Esophagus muscularis mucosa (tissue), 4 donors: Measurements from ENCODE around the gene CIT. TPM values are rescaled to one million over a fixed set of nuclear protein-coding genes. Genes with fewer than 3 reads are reported as not detected.

Experiments used
- DNase-seq: peaks from one replicate; pipeline ENCODE4 v3.0.0-alpha.2; 2017; ENCODE audit errors: extremely low spot score
- H3K27ac ChIP-seq, 4 donors: fragments of 200-600 bp; sonication (generic); replicated peaks in 1 of 4; 1 replicate in 3 of 4; 2 replicates in 1 of 4; pipeline ENCODE4 v1.5.1; 2016 to 2019; ENCODE audit warnings: mild to moderate bottlenecking in 1 of 4
- H3K27me3 ChIP-seq, 4 donors: fragments of 200-600 bp; sonication (generic); one replicate each; pipeline versions ENCODE4 v1.5.1 to v1.6.0; 2016 to 2019
- H3K36me3 ChIP-seq, 4 donors: fragments of 200-600 bp; sonication (generic); one replicate each; pipeline ENCODE4 v1.5.1; 2016 to 2019
- H3K4me1 ChIP-seq, 4 donors: fragments of 200-600 bp; sonication (generic); one replicate each; pipeline ENCODE4 v1.5.1; 2016 to 2019
- H3K4me3 ChIP-seq, 4 donors: fragments of 200-600 bp; sonication (generic); 1 replicate in 2 of 4; 2 replicates in 2 of 4; pipeline ENCODE4 v1.5.1; 2016 to 2019; ENCODE audit warnings: mild to moderate bottlenecking in 4 of 4, moderate library complexity in 1 of 4
- H3K9me3 ChIP-seq, 4 donors: fragments of 200-600 bp; sonication (generic); 1 replicate in 3 of 4; 2 replicates in 1 of 4; pipeline ENCODE4 v1.5.1; 2016 to 2019
- CTCF ChIP-seq, 3 experiments: fragments of 200-600 bp in 2 of 3; fragments of 450-650 bp in 1 of 3; sonication (generic) in 2 of 3; IDR thresholded peaks; one replicate each; pipeline ENCODE4 v1.5.1; 2017 to 2019; ENCODE audit warnings: antibody characterized with exemption in 3 of 3, mild to moderate bottlenecking in 2 of 3, moderate library complexity in 1 of 3
- EP300 ChIP-seq: sonication (generic); formaldehyde crosslinking; IDR thresholded peaks from one replicate; pipeline ENCODE4 v1.6.1; 2017; ENCODE audit warnings: antibody characterized with exemption
- POLR2A ChIP-seq: fragments of 450-650 bp; IDR thresholded peaks from one replicate; pipeline ENCODE4 v1.6.1; 2017; ENCODE audit warnings: antibody characterized with exemption, moderate library complexity, mild to moderate bottlenecking, low read depth
- POLR2AphosphoS5 ChIP-seq, 2 donors: sonication (generic); formaldehyde crosslinking; IDR thresholded peaks; one replicate each; pipeline ENCODE4 v1.6.1; 2017; ENCODE audit warnings: antibody characterized with exemption in 2 of 2
- WGBS: methylation state at CpG from one replicate; pipeline ENCODE4 v1.1.5; 2018; 5-methylcytosine and 5-hydroxymethylcytosine counted together
- intact Hi-C: fragments of 100-400 bp; cut with DNase I; formaldehyde crosslinking; loops from one replicate; pipeline ENCODE4 v1.15.1; 2023
- total RNA-seq, 4 donors: library from RNA; depleted of rRNA; stranded (reverse); fragments of >200 nt; gene quantifications; one replicate each; pipeline versions ENCODE4 v1.1.0 to v1.2.1, GENCODE V29; 2016

The CIT gene
- total RNA-seq, 4 donors from 2014 or later: 5.1 to 14.8 (median 5.8) TPM

- Histone ChIP-seq H3K9me3 (no peaks in the 10 kb centered on the region), H3K4me1 (no peaks in the 10 kb centered on the region), H3K36me3 (no peaks in the 10 kb centered on the region), H3K27ac (no peak overlapping the region), H3K27me3 (no peaks in the 10 kb centered on the region), H3K4me3 (no peak overlapping the region)
- TF ChIP-seq EP300: no peak
- TF ChIP-seq POLR2AphosphoS5 (IDR thresholded peaks at IDR 0.05): no peak
- TF ChIP-seq CTCF (IDR thresholded peaks at IDR 0.05): no peak
- no peak for TF ChIP-seq POLR2A
- no peak for DNase-seq
- WGBS: 94% methylated on average over 5 of the region's 5 CpGs
- intact Hi-C loops: loop anchor here (10.0 kb wide), 1 partner anchor 75 kb away; no protein-coding TSS in a partner anchor
Observed at GRCh38 chr12:119770146-119770545, 107.0 kb downstream of the CIT start.

DNA sequence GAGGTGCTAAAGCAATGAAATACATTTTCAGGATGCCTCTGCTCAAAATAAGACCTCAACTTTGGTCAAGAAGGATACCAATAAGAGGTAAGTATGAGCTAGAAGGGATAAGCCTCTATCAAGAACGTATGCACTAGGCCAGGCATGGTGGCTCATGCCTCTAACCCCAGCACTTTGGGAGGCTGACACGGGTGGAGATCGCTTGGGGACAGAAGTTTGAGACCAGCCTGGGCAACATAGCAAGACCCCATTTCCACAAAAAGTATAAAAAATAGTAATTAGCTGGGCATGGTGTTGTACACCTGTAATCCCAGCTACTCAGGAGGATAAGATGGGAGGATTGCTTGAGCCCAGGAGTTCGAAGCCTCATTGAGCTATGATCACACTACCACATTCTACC, 114.5 kb downstream of the CIT start:
- intact Hi-C loops: no loop called here

GRCh38 chr12:119758722-119759121, 118.4 kb downstream of the CIT start:
- DNase-seq: no peak
- intact Hi-C loops: no loop called here
- Histone ChIP-seq H3K4me3 (no peak overlapping the region), H3K9me3 (no peaks in the 10 kb centered on the region), H3K4me1 (no peaks in the 10 kb centered on the region), H3K27ac (no peak overlapping the region), H3K27me3 (no peaks in the 10 kb centered on the region), H3K36me3 (no peaks in the 10 kb centered on the region)
- TF ChIP-seq POLR2A (no peak), EP300 (no peak), CTCF (IDR thresholded peaks at IDR 0.05) (no peak), POLR2AphosphoS5 (IDR thresholded peaks at IDR 0.05) (no peak)
- 98% methylated on average over 4 of the region's 4 CpGs for WGBS

More for the DNA sequence above, 114.5 kb downstream of the CIT start:
- Histone ChIP-seq H3K4me1 (no peaks in the 10 kb centered on the region), H3K9me3 (peaks cover 0 to 4% (median 2%) of the 10 kb centered on the region in 4 donors), H3K27me3 (no peaks in the 10 kb centered on the region), H3K27ac (no peak overlapping the region), H3K4me3 (no peak overlapping the region), H3K36me3 (no peaks in the 10 kb centered on the region)
- TF ChIP-seq POLR2AphosphoS5 (IDR thresholded peaks at IDR 0.05): no peak
- no peak for TF ChIP-seq EP300
- no peak for TF ChIP-seq CTCF (IDR thresholded peaks at IDR 0.05)
- no peak for TF ChIP-seq POLR2A
- 92% methylated on average over 4 of the region's 4 CpGs for WGBS
- DNase-seq: no peak

DNA sequence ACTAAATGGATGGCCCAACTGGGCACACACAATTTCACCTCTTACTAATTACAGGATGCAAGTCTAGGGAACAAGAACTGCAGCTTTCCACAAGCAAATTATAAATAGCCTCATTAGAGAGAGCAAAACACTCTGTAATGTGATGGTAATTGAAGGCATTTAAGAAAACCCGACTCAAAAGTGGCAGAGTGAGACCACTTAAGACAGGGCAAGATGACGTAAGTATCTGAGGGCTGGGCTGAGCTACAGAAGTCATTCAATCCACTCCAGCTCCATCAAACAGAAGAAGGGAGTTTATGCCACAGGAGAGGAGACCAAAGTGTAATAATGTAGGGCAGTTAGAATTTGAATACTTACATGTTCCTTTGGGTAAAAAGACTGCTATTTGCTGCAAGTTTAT, 118.9 kb downstream of the CIT start:
- H3K9me3 ChIP-seq: no peaks in the 10 kb centered on the region
- no peaks in the 10 kb centered on the region for H3K4me1 ChIP-seq
- 93% methylated on average over 2 of the region's 2 CpGs for WGBS
- H3K36me3 ChIP-seq: no peaks in the 10 kb centered on the region
- DNase-seq: no peak
- no peaks in the 10 kb centered on the region for H3K27me3 ChIP-seq
- H3K27ac ChIP-seq: no peak overlapping the region
- no peak for TF ChIP-seq EP300
- TF ChIP-seq POLR2A: no peak
- TF ChIP-seq POLR2AphosphoS5 (IDR thresholded peaks at IDR 0.05): no peak
- TF ChIP-seq CTCF (IDR thresholded peaks at IDR 0.05): no peak
- intact Hi-C loops: no loop called here
- H3K4me3 ChIP-seq: no peak overlapping the region

DNA sequence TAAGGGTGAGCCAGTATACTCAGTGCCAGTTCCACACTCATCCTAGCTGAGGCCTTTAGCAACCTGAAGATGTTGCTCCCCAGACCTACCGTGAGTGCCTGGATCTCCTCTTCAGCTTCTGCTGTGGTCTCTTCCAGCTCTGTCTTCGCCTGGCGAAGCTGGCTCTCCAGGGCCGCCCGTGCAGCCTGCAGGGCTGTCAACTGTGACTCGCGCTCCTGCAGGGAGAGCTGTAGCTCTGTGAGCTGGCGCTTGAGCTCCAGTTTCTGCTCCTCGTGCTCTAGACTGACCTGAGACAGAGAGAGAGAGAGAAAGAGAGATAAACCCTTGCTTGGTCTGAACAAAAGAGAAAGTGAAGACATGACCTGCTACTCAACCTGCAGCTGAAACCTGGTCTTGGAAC, 125.2 kb downstream of the CIT start:
- no peaks in the 10 kb centered on the region for H3K9me3 ChIP-seq
- no peaks in the 10 kb centered on the region for H3K4me1 ChIP-seq
- H3K27me3 ChIP-seq: no peaks in the 10 kb centered on the region
- H3K27ac ChIP-seq: no peak overlapping the region
- intact Hi-C loops: no loop called here
- DNase-seq: no peak
- 90% methylated on average over 9 of the region's 9 CpGs for WGBS
- TF ChIP-seq POLR2A: no peak
- TF ChIP-seq CTCF (IDR thresholded peaks at IDR 0.05): no peak
- no peak for TF ChIP-seq POLR2AphosphoS5 (IDR thresholded peaks at IDR 0.05)
- TF ChIP-seq EP300: no peak
- no peaks in the 10 kb centered on the region for H3K36me3 ChIP-seq
- no peak overlapping the region for H3K4me3 ChIP-seq
